Measurements from ENCODE around the gene COQ2. TPM values are rescaled to one million over a fixed set of nuclear protein-coding genes. Genes with fewer than 3 reads are reported as not detected.

Gene COQ2
- total RNA-seq, 1 donor from 2014 or later, result 8.7 TPM

- FAIRE-seq, result no peak
- no peak for DNase-seq (ENCODE audit: low read depth)
- H4K20me1 ChIP-seq (ENCODE audit: insufficient read depth, low read length), result no peaks in the 10 kb centered on the region
- Mint-ChIP-seq H3K4me1 (ENCODE audit: low read depth, unreplicated experiment) (peaks cover 10% of the 10 kb centered on the region), H3K36me3 (ENCODE audit: low read depth, unreplicated experiment) (peaks cover 5% of the 10 kb centered on the region), H3K9me3 (ENCODE audit: unreplicated experiment) (peaks cover 7% of the 10 kb centered on the region), H3K27me3 (ENCODE audit: low read depth, unreplicated experiment) (no peaks in the 10 kb centered on the region), H3K27ac (ENCODE audit: unreplicated experiment) (no peak overlapping the region), H3K4me3 (ENCODE audit: unreplicated experiment) (no peak overlapping the region)
- no peak overlapping the region for H3K27ac ChIP-seq (ENCODE audit: low read depth, low read length)
- no peak overlapping the region for H3K9ac ChIP-seq (ENCODE audit: low read length)
- no peak overlapping the region for H3K4me3 ChIP-seq (ENCODE audit: insufficient read depth, low read depth, low read length)
- no peaks in the 10 kb centered on the region for H3K27me3 ChIP-seq (ENCODE audit: insufficient read depth, low read length)
- H3K79me2 ChIP-seq (ENCODE audit: insufficient read depth, low read length), result no peaks in the 10 kb centered on the region
- no peak overlapping the region for H2AFZ ChIP-seq (ENCODE audit: low read depth, low read length)
- no peaks in the 10 kb centered on the region for H3K4me1 ChIP-seq (ENCODE audit: insufficient read depth, low read length)
- no peak overlapping the region for H3K4me2 ChIP-seq (ENCODE audit: low read length)
- H3K9me3 ChIP-seq (ENCODE audit: insufficient read depth, low read depth, low read length), result peaks cover 5% of the 10 kb centered on the region
- TF ChIP-seq EZH2 (IDR thresholded peaks at IDR 0.05; ENCODE audit: insufficient read depth, low read length) (no peak), CTCF (IDR thresholded peaks at IDR 0.05; ENCODE audit: insufficient read depth, low read depth, low read length) (no peak)
- H3K36me3 ChIP-seq (ENCODE audit: insufficient read depth, low read length), result no peaks in the 10 kb centered on the region
Observed at GRCh38 chr4:83214079-83214478, 70.5 kb downstream of the COQ2 start.

Other genes starting within 250 kb of the COQ2 start
- 35.2 and 39.3 TPM in 2 replicates for gene COPS4, start 249.6 kb downstream of the COQ2 start, total RNA-seq
- gene PLAC8, start 170.1 kb downstream of the COQ2 start, total RNA-seq, result 19.5 and 27.8 TPM in 2 replicates
- 0.75 and 0.94 TPM in 2 replicates for gene HPSE, start 50.0 kb upstream of the COQ2 start, total RNA-seq
- 8.2 and 9.4 TPM in 2 replicates for gene HELQ, start 171.0 kb upstream of the COQ2 start, total RNA-seq
- 46.7 and 49.8 TPM in 2 replicates for gene MRPS18C, start 171.3 kb upstream of the COQ2 start, total RNA-seq
- gene ABRAXAS1, start 200.3 kb upstream of the COQ2 start, total RNA-seq, result 12.6 and 13.6 TPM in 2 replicates